HCT116 (cell line): ENCODE results near the gene TMEM26. TPM values are rescaled to one million over a fixed set of nuclear protein-coding genes. Genes with fewer than 3 reads are reported as not detected.

Experiments
- ATAC-seq: fragments of 200-7000 bp; cut with Tn5 transposase; 2 replicates; pipeline ENCODE4 v1.9.1; 2020; ENCODE audit warnings: mild to moderate bottlenecking, moderate library complexity
- BruUV-seq: library from RNA; stranded (reverse); fragments of 400-500 nt; replicated peaks from 2 replicates; lab custom pipeline; 2021; lab: Mats Ljungman, UMichigan
- CTCF ChIA-PET: fragments of 300-600 bp; sonication (Branson Sonifier 250); formaldehyde crosslinking; loops from one replicate; lab custom pipeline; 2021; ENCODE audit warnings: antibody characterized with exemption; lab: Charles Lee
- POLR2A ChIA-PET: fragments of 300-600, 350-600 bp; sonication (Branson Sonifier 250); formaldehyde crosslinking; loops from one replicate; lab custom pipeline; 2021; ENCODE audit warnings: antibody characterized with exemption; lab: Charles Lee
- RAD21 ChIA-PET, 2 experiments: fragments of 300-600 bp; sonication (Branson Sonifier 250); formaldehyde crosslinking; loops; one replicate each; lab custom pipeline; 2023; ENCODE audit warnings: low total read pairs in 2 of 2; ENCODE audit not compliant: uncharacterized antibody in 2 of 2, unreplicated experiment in 2 of 2, low non-redundant PET in 1 of 2; lab: Charles Lee
- DNase-seq: peaks from one replicate; pipeline ENCODE4 v3.0.0-alpha.2; 2010; ENCODE audit warnings: low read depth, low spot score
- H2AFZ ChIP-seq: fragments of 200-600 bp; shearing (Covaris generic), sonication (generic); 2 replicates; pipeline ENCODE4 v1.6.1; 2017; ENCODE audit warnings: low read depth, mixed run types, mixed read lengths, antibody characterized with exemption, low read length; ENCODE audit not compliant: poor library complexity, severe bottlenecking
- H3K27ac ChIP-seq: 2 replicates; pipeline ENCODE4 v1.5.1; 2012; ENCODE audit warnings: low read depth, low read length
- H3K27me3 ChIP-seq: fragments of 200-600 bp; sonication (generic); 2 replicates; pipeline ENCODE4 v1.6.1; 2016; ENCODE audit warnings: mixed run types, low read length, mixed read lengths; ENCODE audit not compliant: insufficient read depth
- H3K36me3 ChIP-seq, 2 experiments: fragments of 200-500 bp in 1 of 2; fragments of 200-600 bp in 1 of 2; sonication (Bioruptor generic) in 1 of 2; sonication (generic) in 1 of 2; 2 replicates each; pipeline versions ENCODE4 v1.5.1 to v1.6.1; 2014 to 2016; ENCODE audit warnings: low read length in 2 of 2, inconsistent platforms in 1 of 2, mixed read lengths in 1 of 2, mixed run types in 1 of 2; ENCODE audit not compliant: insufficient read depth in 2 of 2, control insufficient read depth in 1 of 2
- H3K4me1 ChIP-seq, 2 experiments: fragments of 200-600 bp in 1 of 2; sonication (generic) in 1 of 2; 2 replicates each; pipeline versions ENCODE4 v1.5.1 to v1.6.1; 2012 to 2017; ENCODE audit warnings: low read length in 2 of 2, inconsistent platforms in 1 of 2, mild to moderate bottlenecking in 1 of 2, mixed read lengths in 1 of 2, mixed run types in 1 of 2, moderate library complexity in 1 of 2; ENCODE audit not compliant: insufficient read depth in 2 of 2, control insufficient read depth in 1 of 2
- H3K4me2 ChIP-seq: fragments of 200-600 bp; sonication (generic); 2 replicates; pipeline ENCODE4 v1.6.1; 2017; ENCODE audit warnings: mixed run types, low read length, mixed read lengths
- H3K4me3 ChIP-seq, 2 experiments: fragments of 200-600 bp in 1 of 2; sonication (generic) in 1 of 2; replicated peaks in 1 of 2; 2 replicates each; pipeline ENCODE4 v1.5.1; 2011 to 2016; ENCODE audit warnings: low read length in 2 of 2, control low read depth in 1 of 2, low read depth in 1 of 2, mild to moderate bottlenecking in 1 of 2, mixed read lengths in 1 of 2, mixed run types in 1 of 2
- H3K79me2 ChIP-seq: fragments of 200-600 bp; sonication (generic); 2 replicates; pipeline ENCODE4 v1.6.1; 2017; ENCODE audit warnings: mild to moderate bottlenecking, mixed run types, low read length, moderate library complexity, mixed read lengths; ENCODE audit not compliant: insufficient read depth
- H3K9ac ChIP-seq: fragments of 200-600 bp; sonication (generic); 2 replicates; pipeline ENCODE4 v1.6.1; 2016; ENCODE audit warnings: low read length, mixed read lengths
- H3K9me2 ChIP-seq: fragments of 200-600 bp; sonication (generic), shearing (Covaris generic); 2 replicates; pipeline ENCODE4 v1.6.1; 2017; ENCODE audit warnings: mixed run types, mild to moderate bottlenecking, moderate library complexity; ENCODE audit not compliant: insufficient read depth
- H3K9me3 ChIP-seq, 2 experiments: fragments of 200-500 bp in 1 of 2; fragments of 200-600 bp in 1 of 2; sonication (Bioruptor generic) in 1 of 2; sonication (generic) in 1 of 2; 2 replicates each; pipeline ENCODE4 v1.6.1; 2014 to 2017; ENCODE audit warnings: low read length in 2 of 2, mixed read lengths in 2 of 2, inconsistent platforms in 1 of 2, low read depth in 1 of 2, mild to moderate bottlenecking in 1 of 2, mixed run types in 1 of 2, moderate library complexity in 1 of 2; ENCODE audit not compliant: control insufficient read depth in 1 of 2, insufficient read depth in 1 of 2
- H4K20me1 ChIP-seq: fragments of 200-600 bp; sonication (generic), shearing (Covaris generic); 2 replicates; pipeline ENCODE4 v1.6.1; 2017; ENCODE audit warnings: mixed run types, mild to moderate bottlenecking, moderate library complexity; ENCODE audit not compliant: insufficient read depth
- ATF3 ChIP-seq: IDR thresholded peaks from 2 replicates; pipeline ENCODE4 v1.6.1; 2012
- CBX3 ChIP-seq: IDR thresholded peaks from 2 replicates; pipeline ENCODE4 v1.6.1; 2012; ENCODE audit warnings: low read depth
- CEBPB ChIP-seq: IDR thresholded peaks from 2 replicates; pipeline ENCODE4 v1.6.1; 2012; ENCODE audit warnings: low read depth
- ELF1 ChIP-seq: IDR thresholded peaks from 2 replicates; pipeline ENCODE4 v1.6.1; 2012; ENCODE audit warnings: low read depth, borderline replicate concordance
- EZH2phosphoT487 ChIP-seq: fragments of 200-600 bp; IDR thresholded peaks from 2 replicates; pipeline ENCODE4 v1.6.1; 2018; ENCODE audit warnings: antibody characterized with exemption, borderline replicate concordance
- FOSL1 ChIP-seq: IDR thresholded peaks from 2 replicates; pipeline ENCODE4 v1.6.1; 2012; ENCODE audit warnings: low read depth
- JUND ChIP-seq: IDR thresholded peaks from 2 replicates; pipeline ENCODE4 v1.6.1; 2012
- MAX ChIP-seq: IDR thresholded peaks from 2 replicates; pipeline ENCODE4 v1.6.1; 2012
- RAD21 ChIP-seq: IDR thresholded peaks from 2 replicates; pipeline ENCODE4 v1.6.1; 2012; ENCODE audit warnings: low read depth, mild to moderate bottlenecking
- REST ChIP-seq: IDR thresholded peaks from 2 replicates; pipeline ENCODE4 v1.6.1; 2012; ENCODE audit warnings: low read depth
- SRF ChIP-seq: IDR thresholded peaks from 2 replicates; pipeline ENCODE4 v1.6.1; 2012; ENCODE audit warnings: low read depth
- YY1 ChIP-seq: IDR thresholded peaks from 2 replicates; pipeline ENCODE4 v1.6.1; 2011; ENCODE audit warnings: low read length, low read depth, moderate library complexity, mild to moderate bottlenecking; ENCODE audit not compliant: insufficient replicate concordance; ENCODE audit errors: extremely low read depth
- ZBTB33 ChIP-seq: IDR thresholded peaks from 2 replicates; pipeline ENCODE4 v1.6.1; 2011; ENCODE audit warnings: mild to moderate bottlenecking, low read length, moderate library complexity; ENCODE audit not compliant: insufficient replicate concordance; ENCODE audit errors: extremely low read depth
- ZFX ChIP-seq: fragments of 450-650 bp; IDR thresholded peaks from 2 replicates; pipeline ENCODE4 v1.6.1; 2017
- ZNF274 ChIP-seq: fragments of 200-500 bp; sonication (Bioruptor generic); IDR thresholded peaks from 2 replicates; pipeline ENCODE4 v1.6.1; 2014; ENCODE audit warnings: mild to moderate bottlenecking, low read depth, low read length, inconsistent platforms
- intact Hi-C: fragments of 100-400 bp; cut with micrococcal nuclease; formaldehyde crosslinking; loops from 2 replicates; pipeline ENCODE4 v1.10.0; 2022
- total RNA-seq: library from RNA; stranded (reverse); gene quantifications from one replicate; pipeline ENCODE4 v1.2.1, GENCODE V29; 2021; ENCODE audit not compliant: unreplicated experiment

TMEM26 gene
- total RNA-seq, 1 experiment from 2014 or later: not detected

- no peak overlapping the region for H3K4me3 ChIP-seq
- H3K9ac ChIP-seq: no peak overlapping the region
- H3K36me3 ChIP-seq: no peaks in the 10 kb centered on the region
- H4K20me1 ChIP-seq: no peaks in the 10 kb centered on the region
- POLR2A ChIA-PET: no interaction called here
- no peak overlapping the region for H3K4me2 ChIP-seq
- H3K9me3 ChIP-seq: no peaks in the 10 kb centered on the region
- H2AFZ ChIP-seq: no peak overlapping the region
- H3K79me2 ChIP-seq: no peaks in the 10 kb centered on the region
- H3K4me1 ChIP-seq: no peaks in the 10 kb centered on the region
- DNase-seq: no peak
- no peak for TF ChIP-seq ZNF274
- no peak for TF ChIP-seq RAD21
- no peak for TF ChIP-seq ZBTB33
- no peak for TF ChIP-seq YY1
- no peak for TF ChIP-seq CEBPB
- TF ChIP-seq JUND: no peak
- TF ChIP-seq SRF: no peak
- no peak for TF ChIP-seq EZH2phosphoT487
- TF ChIP-seq MAX: no peak
- no peak for TF ChIP-seq FOSL1
- no peak for TF ChIP-seq ELF1
- no peak for TF ChIP-seq REST
- no peak for TF ChIP-seq CBX3
- no peak for TF ChIP-seq ZFX
- TF ChIP-seq ATF3: no peak
- intact Hi-C loops: no loop called here
- no peaks in the 10 kb centered on the region for H3K9me2 ChIP-seq
- RAD21 ChIA-PET: no interaction called here
- ATAC-seq: no peak
- BruUV-seq: no TSS peak
- no peak overlapping the region for H3K27ac ChIP-seq
- H3K27me3 ChIP-seq: no peaks in the 10 kb centered on the region
- CTCF ChIA-PET: no interaction called here
These were observed 61.9 kb downstream of the TMEM26 start for GRCh38 chr10:61391281-61391680.
